GM12878 (cell line): Measurements from ENCODE around the gene PRKCE. TPM values are rescaled to one million over a fixed set of nuclear protein-coding genes. Genes with fewer than 3 reads are reported as not detected.

ENCODE experiments used
- ATAC-seq: fragments of 200-7000 bp; cut with Tn5 transposase; 3 replicates; pipeline ENCODE4 v1.9.1; 2020; ENCODE audit warnings: mild to moderate bottlenecking, moderate library complexity
- BruUV-seq: library from RNA; stranded (reverse); fragments of 400-500 nt; replicated peaks from 2 replicates; lab custom pipeline; 2021; lab: Mats Ljungman, UMichigan
- CTCF ChIA-PET: fragments of 300-600 bp; sonication (Branson Sonifier 250); formaldehyde crosslinking; extraction: SDS; loops from one replicate; lab custom pipeline; 2021; ENCODE audit warnings: inconsistent platforms; lab: Yijun Ruan, JAX
- POLR2A ChIA-PET: fragments of 350-600 bp; formaldehyde crosslinking; extraction: SDS; loops from one replicate; lab custom pipeline; 2021; ENCODE audit warnings: inconsistent platforms; lab: Charles Lee
- RAD21 ChIA-PET: fragments of 300-600 bp; sonication (Branson Sonifier 250); formaldehyde crosslinking; loops from one replicate; lab custom pipeline; 2023; ENCODE audit warnings: antibody characterized with exemption; ENCODE audit not compliant: unreplicated experiment; lab: Charles Lee
- SMC1A ChIA-PET: fragments of 300-600 bp; sonication (Branson Sonifier 250); formaldehyde crosslinking; loops from one replicate; lab custom pipeline; 2023; ENCODE audit not compliant: unreplicated experiment, uncharacterized antibody; lab: Charles Lee
- DNase-seq: peaks from one replicate; pipeline ENCODE4 v3.0.0-alpha.2; 2011; ENCODE audit warnings: low read depth, low spot score
- FAIRE-seq: peaks from 3 replicates; lab custom pipeline; 2011; peaks lifted over from hg19 to GRCh38; lab: Jason Lieb, UNC
- H2AFZ ChIP-seq: 2 replicates; pipeline ENCODE4 v1.6.0; 2011; ENCODE audit warnings: low read depth, low read length, control low read depth; ENCODE audit not compliant: control insufficient read depth
- H3K27ac ChIP-seq: 2 replicates; pipeline ENCODE4 v1.5.1; 2011; ENCODE audit warnings: control low read depth; ENCODE audit not compliant: control insufficient read depth, insufficient read depth
- H3K27me3 ChIP-seq, 2 experiments: replicated peaks in 1 of 2; 2 replicates each; pipeline versions ENCODE4 v1.6.0 to v1.6.1; 2011; ENCODE audit warnings: low read length in 1 of 2; ENCODE audit not compliant: control insufficient read depth in 2 of 2, insufficient read depth in 2 of 2
- H3K36me3 ChIP-seq, 2 experiments: 2 replicates each; pipeline ENCODE4 v1.5.1; 2011; ENCODE audit warnings: low read length in 1 of 2; ENCODE audit not compliant: control insufficient read depth in 2 of 2, insufficient read depth in 2 of 2
- H3K4me1 ChIP-seq: 2 replicates; pipeline ENCODE4 v1.6.1; 2011; ENCODE audit warnings: mild to moderate bottlenecking, low read length, moderate library complexity, mixed read lengths; ENCODE audit not compliant: control insufficient read depth, insufficient read depth
- H3K4me2 ChIP-seq: 2 replicates; pipeline ENCODE4 v1.6.0; 2011; ENCODE audit warnings: control low read depth; ENCODE audit not compliant: control insufficient read depth, insufficient read depth
- H3K4me3 ChIP-seq: fragments of 200-600 bp; sonication (generic); 2 replicates; pipeline ENCODE4 v1.5.1; 2016
- H3K79me2 ChIP-seq: 2 replicates; pipeline ENCODE4 v1.6.0; 2011; ENCODE audit warnings: low read length; ENCODE audit not compliant: control insufficient read depth, insufficient read depth
- H3K9ac ChIP-seq: 2 replicates; pipeline ENCODE4 v1.8.0; 2011; ENCODE audit warnings: low read length, control low read depth, mixed read lengths; ENCODE audit not compliant: control insufficient read depth, insufficient read depth
- H3K9me3 ChIP-seq: replicated peaks from 3 replicates; pipeline ENCODE4 v1.5.1; 2011; ENCODE audit warnings: mild to moderate bottlenecking, low read length; ENCODE audit not compliant: control insufficient read depth, insufficient read depth
- H4K20me1 ChIP-seq: 2 replicates; pipeline ENCODE4 v1.6.0; 2011; ENCODE audit not compliant: control insufficient read depth, insufficient read depth
- CHD2 ChIP-seq: IDR thresholded peaks from 2 replicates; pipeline ENCODE4 v1.6.1; 2011; ENCODE audit warnings: low read depth, low read length, improper control_type of control experiment, borderline replicate concordance
- E4F1 ChIP-seq: fragments of 450-650 bp; IDR thresholded peaks from 2 replicates; pipeline ENCODE4 v1.6.1; 2018; ENCODE audit warnings: borderline replicate concordance, mild to moderate bottlenecking; ENCODE audit not compliant: partially characterized antibody
- EGR1 ChIP-seq, 2 experiments: IDR thresholded peaks; 1 replicate in 1 of 2; 2 replicates in 1 of 2; pipeline ENCODE4 v1.6.1; 2011 to 2012; ENCODE audit warnings: low read depth in 2 of 2, low read length in 2 of 2, borderline replicate concordance in 1 of 2, mild to moderate bottlenecking in 1 of 2, moderate library complexity in 1 of 2
- NFXL1 ChIP-seq: fragments of 450-650 bp; IDR thresholded peaks from 2 replicates; pipeline ENCODE4 v1.6.1; 2017; ENCODE audit warnings: antibody characterized with exemption, mild to moderate bottlenecking, borderline replicate concordance
- RBBP5 ChIP-seq: fragments of 200-600 bp; sonication (generic); conservative IDR thresholded peaks from 2 replicates; pipeline ENCODE4 v1.6.1; 2016
- RFX5 ChIP-seq: IDR thresholded peaks from 2 replicates; pipeline ENCODE4 v1.6.1; 2011; ENCODE audit warnings: low read depth, low read length, improper control_type of control experiment
- SMARCA5 ChIP-seq: fragments of 450-650 bp; IDR thresholded peaks from 2 replicates; pipeline ENCODE4 v1.6.1; 2017; ENCODE audit warnings: mild to moderate bottlenecking
- SREBF2 ChIP-seq: IDR thresholded peaks from 2 replicates; pipeline ENCODE4 v1.6.1; 2012; ENCODE audit warnings: mild to moderate bottlenecking, low read length
- SRF ChIP-seq, 2 experiments: IDR thresholded peaks; 2 replicates each; pipeline ENCODE4 v1.6.1; 2011; ENCODE audit warnings: low read depth in 2 of 2, low read length in 2 of 2, mild to moderate bottlenecking in 1 of 2, moderate library complexity in 1 of 2
- TBL1XR1 ChIP-seq: IDR thresholded peaks from 2 replicates; pipeline ENCODE4 v1.6.1; 2012; ENCODE audit warnings: low read depth, low read length, improper control_type of control experiment
- YY1 ChIP-seq: IDR thresholded peaks from 2 replicates; pipeline ENCODE4 v1.6.1; 2011; ENCODE audit warnings: low read depth, mild to moderate bottlenecking, low read length
- WGBS: methylation state at CpG from one replicate; pipeline ENCODE4 v1.1.6; 2016; ENCODE audit warnings: low lambda C conversion rate; ENCODE audit not compliant: insufficient replicate concordance, insufficient coverage; ENCODE audit errors: missing lambda C conversion rate; 5-methylcytosine and 5-hydroxymethylcytosine counted together
- in situ Hi-C: fragments of 300-500 bp; cut with MboI; formaldehyde crosslinking; loops from 9 replicates; pipeline ENCODE4 v1.14.3; 2018; ENCODE audit warnings: mixed read lengths
- intact Hi-C: fragments of 100-400 bp; cut with micrococcal nuclease; formaldehyde crosslinking; loops from one replicate; pipeline ENCODE4 v1.14.2; 2022; ENCODE audit not compliant: unreplicated experiment
- polyA plus RNA-seq, 11 experiments: library from polyadenylated mRNA; depleted of rRNA in 4 of 11; unstranded in 6 of 11; stranded (reverse) in 5 of 11; fragments of >200 nt; fragmentation: Nextera tagmentation in 4 of 11; fragmentation: Illumina TruSeq in 1 of 11; extraction: Ambion mirVana in 4 of 11; extraction: Trizol in 1 of 11; gene quantifications; 1 replicate in 1 of 11; 2 replicates in 10 of 11; pipeline versions ENCODE4 v1.2.1 to v1.2.3, GENCODE V29; 2011 to 2016; ENCODE audit warnings: inconsistent platforms in 2 of 11, missing spikeins in 2 of 11, low read depth in 1 of 11
- total RNA-seq, 4 experiments: library from RNA; depleted of rRNA in 3 of 4; stranded (reverse); fragments of >200 nt in 3 of 4; fragmentation: Illumina TruSeq in 1 of 4; extraction: Trizol in 1 of 4; gene quantifications; 2 replicates each; pipeline versions ENCODE4 v1.2.1 to v1.2.3, GENCODE V29; 2013 to 2021
- TF ChIP-seq, protein P1 (sequence below): fragments of 150-350 bp; IDR thresholded peaks from 2 replicates; pipeline ENCODE4 v1.6.1; 2016; ENCODE audit warnings: low read depth, low read length
- TF ChIP-seq, protein P2 (sequence below), 3 experiments: IDR thresholded peaks in 2 of 3; conservative IDR thresholded peaks in 1 of 3; 2 replicates each; pipeline ENCODE4 v1.5.1; 2011; ENCODE audit warnings: low read depth in 3 of 3, low read length in 3 of 3, mild to moderate bottlenecking in 3 of 3, control low read depth in 2 of 3, moderate library complexity in 2 of 3, inconsistent platforms in 1 of 3, mixed read lengths in 1 of 3; ENCODE audit not compliant: control insufficient read depth in 2 of 3, insufficient read depth in 1 of 3; ENCODE audit errors: extremely low read depth in 1 of 3
- TF ChIP-seq, protein P3 (sequence below): IDR thresholded peaks from 2 replicates; pipeline ENCODE4 v1.6.1; 2012; ENCODE audit warnings: low read depth, low read length, improper control_type of control experiment

Gene PRKCE
- total and polyA plus RNA-seq, 10 of the 15 experiments (the other 5 are each of a cell fraction or from before 2014, with no cell fraction given), result 2.6 to 28.2 (median 11.3) TPM

GRCh38 chr2:45675263-45675812, 23.9 kb downstream of the PRKCE start (continued):
- TF ChIP-seq, protein P1, sequence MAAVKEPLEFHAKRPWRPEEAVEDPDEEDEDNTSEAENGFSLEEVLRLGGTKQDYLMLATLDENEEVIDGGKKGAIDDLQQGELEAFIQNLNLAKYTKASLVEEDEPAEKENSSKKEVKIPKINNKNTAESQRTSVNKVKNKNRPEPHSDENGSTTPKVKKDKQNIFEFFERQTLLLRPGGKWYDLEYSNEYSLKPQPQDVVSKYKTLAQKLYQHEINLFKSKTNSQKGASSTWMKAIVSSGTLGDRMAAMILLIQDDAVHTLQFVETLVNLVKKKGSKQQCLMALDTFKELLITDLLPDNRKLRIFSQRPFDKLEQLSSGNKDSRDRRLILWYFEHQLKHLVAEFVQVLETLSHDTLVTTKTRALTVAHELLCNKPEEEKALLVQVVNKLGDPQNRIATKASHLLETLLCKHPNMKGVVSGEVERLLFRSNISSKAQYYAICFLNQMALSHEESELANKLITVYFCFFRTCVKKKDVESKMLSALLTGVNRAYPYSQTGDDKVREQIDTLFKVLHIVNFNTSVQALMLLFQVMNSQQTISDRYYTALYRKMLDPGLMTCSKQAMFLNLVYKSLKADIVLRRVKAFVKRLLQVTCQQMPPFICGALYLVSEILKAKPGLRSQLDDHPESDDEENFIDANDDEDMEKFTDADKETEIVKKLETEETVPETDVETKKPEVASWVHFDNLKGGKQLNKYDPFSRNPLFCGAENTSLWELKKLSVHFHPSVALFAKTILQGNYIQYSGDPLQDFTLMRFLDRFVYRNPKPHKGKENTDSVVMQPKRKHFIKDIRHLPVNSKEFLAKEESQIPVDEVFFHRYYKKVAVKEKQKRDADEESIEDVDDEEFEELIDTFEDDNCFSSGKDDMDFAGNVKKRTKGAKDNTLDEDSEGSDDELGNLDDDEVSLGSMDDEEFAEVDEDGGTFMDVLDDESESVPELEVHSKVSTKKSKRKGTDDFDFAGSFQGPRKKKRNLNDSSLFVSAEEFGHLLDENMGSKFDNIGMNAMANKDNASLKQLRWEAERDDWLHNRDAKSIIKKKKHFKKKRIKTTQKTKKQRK, result no peak
- TF ChIP-seq CHD2 (no peak), EGR1 (IDR thresholded peaks at IDR 0.05; ENCODE audit: borderline replicate concordance in 1 of 2, low read depth in 2 of 2, low read length in 2 of 2) (no peak), SMARCA5 (no peak)
- TF ChIP-seq, protein P2, sequence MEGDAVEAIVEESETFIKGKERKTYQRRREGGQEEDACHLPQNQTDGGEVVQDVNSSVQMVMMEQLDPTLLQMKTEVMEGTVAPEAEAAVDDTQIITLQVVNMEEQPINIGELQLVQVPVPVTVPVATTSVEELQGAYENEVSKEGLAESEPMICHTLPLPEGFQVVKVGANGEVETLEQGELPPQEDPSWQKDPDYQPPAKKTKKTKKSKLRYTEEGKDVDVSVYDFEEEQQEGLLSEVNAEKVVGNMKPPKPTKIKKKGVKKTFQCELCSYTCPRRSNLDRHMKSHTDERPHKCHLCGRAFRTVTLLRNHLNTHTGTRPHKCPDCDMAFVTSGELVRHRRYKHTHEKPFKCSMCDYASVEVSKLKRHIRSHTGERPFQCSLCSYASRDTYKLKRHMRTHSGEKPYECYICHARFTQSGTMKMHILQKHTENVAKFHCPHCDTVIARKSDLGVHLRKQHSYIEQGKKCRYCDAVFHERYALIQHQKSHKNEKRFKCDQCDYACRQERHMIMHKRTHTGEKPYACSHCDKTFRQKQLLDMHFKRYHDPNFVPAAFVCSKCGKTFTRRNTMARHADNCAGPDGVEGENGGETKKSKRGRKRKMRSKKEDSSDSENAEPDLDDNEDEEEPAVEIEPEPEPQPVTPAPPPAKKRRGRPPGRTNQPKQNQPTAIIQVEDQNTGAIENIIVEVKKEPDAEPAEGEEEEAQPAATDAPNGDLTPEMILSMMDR (IDR thresholded peaks at IDR 0.05 in 2 of 3, conservative IDR thresholded peaks at IDR 0.05 in 1 of 3; ENCODE audit: control insufficient read depth in 2 of 3, extremely low read depth in 1 of 3, insufficient read depth in 1 of 3, low read depth in 3 of 3, low read length in 3 of 3), result no peak

GRCh38 chr2:45676088-45676487, 24.6 kb downstream of the PRKCE start:
- TF ChIP-seq SRF (IDR thresholded peaks at IDR 0.05; ENCODE audit: low read depth in 2 of 2, low read length in 2 of 2), result no peak
- TF ChIP-seq E4F1, result no peak
- TF ChIP-seq RFX5, result no peak
- TF ChIP-seq TBL1XR1, result no peak
- no peak for TF ChIP-seq RBBP5
- no peak for TF ChIP-seq NFXL1
- TF ChIP-seq SREBF2, result no peak
- TF ChIP-seq, protein P3, sequence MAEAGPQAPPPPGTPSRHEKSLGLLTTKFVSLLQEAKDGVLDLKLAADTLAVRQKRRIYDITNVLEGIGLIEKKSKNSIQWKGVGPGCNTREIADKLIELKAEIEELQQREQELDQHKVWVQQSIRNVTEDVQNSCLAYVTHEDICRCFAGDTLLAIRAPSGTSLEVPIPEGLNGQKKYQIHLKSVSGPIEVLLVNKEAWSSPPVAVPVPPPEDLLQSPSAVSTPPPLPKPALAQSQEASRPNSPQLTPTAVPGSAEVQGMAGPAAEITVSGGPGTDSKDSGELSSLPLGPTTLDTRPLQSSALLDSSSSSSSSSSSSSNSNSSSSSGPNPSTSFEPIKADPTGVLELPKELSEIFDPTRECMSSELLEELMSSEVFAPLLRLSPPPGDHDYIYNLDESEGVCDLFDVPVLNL, result no peak
- TF ChIP-seq YY1, result no peak
- Histone ChIP-seq H3K27me3 (no peaks in the 10 kb centered on the region), H2AFZ (no peak overlapping the region), H3K27ac (no peak overlapping the region), H3K79me2 (peaks cover 5% of the 10 kb centered on the region), H3K9ac (no peak overlapping the region), H3K4me3 (no peak overlapping the region), H3K36me3 (no peaks in the 10 kb centered on the region), H4K20me1 (no peaks in the 10 kb centered on the region), H3K9me3 (no peaks in the 10 kb centered on the region), H3K4me1 (no peaks in the 10 kb centered on the region), H3K4me2 (no peak overlapping the region)
- ChIA-PET POLR2A (no interaction called here), CTCF (interaction anchor here (1.2 kb wide), 1 partner anchor 12 kb away, joined by 3 read pairs; no protein-coding TSS in a partner anchor), RAD21 (no interaction called here), SMC1A (interaction anchor here (0.8 to 1.9 kb wide), 4 partner anchors 9 to 20 kb away, joined by 3 to 5 read pairs (median 4); no protein-coding TSS in a partner anchor)
- in situ Hi-C loops, result no loop called here
- DNase-seq (no peak), FAIRE-seq (no peak), ATAC-seq (no peak)
- WGBS, result 100% methylated on average over 5 of the region's 5 CpGs
- no TSS peak for BruUV-seq
- intact Hi-C loops, result no loop called here
